Activated CD4-positive, alpha-beta T cell treated with anti-CD3 and anti-CD28 coated beads, Interleukin-2, amount 10 ng/mL, durations not matched to agents 24 days and 14 days (primary cell): ENCODE data around the gene FAM163B. TPM values are rescaled to one million over a fixed set of nuclear protein-coding genes. Genes with fewer than 3 reads are reported as not detected.

Experiments
- DNase-seq: peaks from one replicate; pipeline ENCODE4 v3.0.0; 2022
- H3K27ac Mint-ChIP-seq: one replicate; pipeline ENCODE4 v1.8.0; 2022; ENCODE audit warnings: mild to moderate bottlenecking, mixed read lengths
- H3K27me3 Mint-ChIP-seq: one replicate; pipeline ENCODE4 v1.8.0; 2022; ENCODE audit warnings: mixed read lengths
- H3K36me3 Mint-ChIP-seq: one replicate; pipeline ENCODE4 v1.8.0; 2022; ENCODE audit warnings: low read depth, mild to moderate bottlenecking, mixed read lengths
- H3K4me1 Mint-ChIP-seq: one replicate; pipeline ENCODE4 v1.8.0; 2021; ENCODE audit warnings: mixed read lengths
- H3K4me3 Mint-ChIP-seq: one replicate; pipeline ENCODE4 v1.8.0; 2022; ENCODE audit warnings: mild to moderate bottlenecking, moderate library complexity, mixed read lengths
- H3K9me3 Mint-ChIP-seq: one replicate; pipeline ENCODE4 v1.8.0; 2021; ENCODE audit warnings: mixed read lengths
- intact Hi-C: fragments of 100-400 bp; cut with micrococcal nuclease; formaldehyde crosslinking; loops from one replicate; pipeline ENCODE4 v1.15.1; 2023
- total RNA-seq: library from RNA; stranded (reverse); gene quantifications from 2 replicates; pipeline ENCODE4 v1.2.3, GENCODE V29; 2022

The FAM163B gene
- total RNA-seq, 1 donor from 2014 or later = not detected

DNA sequence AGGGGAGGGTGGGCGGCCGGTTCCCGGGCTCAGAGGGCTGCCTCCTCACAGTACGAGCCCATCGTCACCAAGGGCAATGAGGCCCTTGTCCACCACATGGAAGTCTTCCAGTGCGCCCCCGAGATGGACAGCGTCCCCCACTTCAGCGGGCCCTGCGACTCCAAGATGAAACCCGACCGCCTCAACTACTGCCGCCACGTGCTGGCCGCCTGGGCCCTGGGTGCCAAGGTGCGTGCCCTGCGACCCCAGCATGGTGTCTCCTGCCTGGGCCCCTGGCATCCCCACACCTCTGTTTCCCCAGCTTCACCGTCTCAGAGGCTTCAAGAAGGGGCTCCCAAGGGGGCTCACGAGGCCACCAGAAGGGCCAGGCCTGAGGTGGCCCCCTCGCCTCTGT, 34.2 kb upstream of the FAM163B start:
- Mint-ChIP-seq H3K27me3 (no peaks in the 10 kb centered on the region), H3K36me3 (no peaks in the 10 kb centered on the region), H3K4me1 (no peaks in the 10 kb centered on the region), H3K4me3 (no peak overlapping the region), H3K27ac (no peak overlapping the region), H3K9me3 (no peaks in the 10 kb centered on the region)
- intact Hi-C loops = no loop called here
- no peak for DNase-seq

- Mint-ChIP-seq H3K27me3 (no peaks in the 10 kb centered on the region), H3K36me3 (no peaks in the 10 kb centered on the region), H3K9me3 (no peaks in the 10 kb centered on the region), H3K4me1 (no peaks in the 10 kb centered on the region), H3K27ac (no peak overlapping the region), H3K4me3 (no peak overlapping the region)
- no peak for DNase-seq
- intact Hi-C loops = no loop called here
Measured at GRCh38 chr9:133642708-133643361, 33.6 kb upstream of the FAM163B start.

GRCh38 chr9:133641861-133642595, 32.8 kb upstream of the FAM163B start:
- H3K36me3 Mint-ChIP-seq = no peaks in the 10 kb centered on the region
- no peak overlapping the region for H3K4me3 Mint-ChIP-seq
- H3K4me1 Mint-ChIP-seq = no peaks in the 10 kb centered on the region
- H3K27me3 Mint-ChIP-seq = no peaks in the 10 kb centered on the region
- no peaks in the 10 kb centered on the region for H3K9me3 Mint-ChIP-seq
- no peak overlapping the region for H3K27ac Mint-ChIP-seq
- intact Hi-C loops = no loop called here
- no peak for DNase-seq

DNA sequence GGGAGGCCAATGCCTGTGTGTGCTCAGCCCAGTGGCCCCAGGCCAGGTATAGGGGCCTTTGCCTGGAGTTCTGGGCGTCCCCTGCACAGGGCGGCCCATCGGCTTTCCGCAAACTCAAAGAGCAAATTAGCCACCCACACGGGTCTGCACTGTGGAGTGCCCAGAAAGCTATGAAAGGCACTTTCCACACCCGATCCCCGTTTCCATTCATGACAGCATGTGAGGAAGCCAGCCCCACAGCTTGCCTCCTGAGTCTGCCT, 32.1 kb upstream of the FAM163B start:
- H3K9me3 Mint-ChIP-seq = no peaks in the 10 kb centered on the region
- no peaks in the 10 kb centered on the region for H3K36me3 Mint-ChIP-seq
- intact Hi-C loops = no loop called here
- H3K27ac Mint-ChIP-seq = no peak overlapping the region
- no peak overlapping the region for H3K4me3 Mint-ChIP-seq
- no peaks in the 10 kb centered on the region for H3K27me3 Mint-ChIP-seq
- DNase-seq = no peak
- no peaks in the 10 kb centered on the region for H3K4me1 Mint-ChIP-seq

DNA sequence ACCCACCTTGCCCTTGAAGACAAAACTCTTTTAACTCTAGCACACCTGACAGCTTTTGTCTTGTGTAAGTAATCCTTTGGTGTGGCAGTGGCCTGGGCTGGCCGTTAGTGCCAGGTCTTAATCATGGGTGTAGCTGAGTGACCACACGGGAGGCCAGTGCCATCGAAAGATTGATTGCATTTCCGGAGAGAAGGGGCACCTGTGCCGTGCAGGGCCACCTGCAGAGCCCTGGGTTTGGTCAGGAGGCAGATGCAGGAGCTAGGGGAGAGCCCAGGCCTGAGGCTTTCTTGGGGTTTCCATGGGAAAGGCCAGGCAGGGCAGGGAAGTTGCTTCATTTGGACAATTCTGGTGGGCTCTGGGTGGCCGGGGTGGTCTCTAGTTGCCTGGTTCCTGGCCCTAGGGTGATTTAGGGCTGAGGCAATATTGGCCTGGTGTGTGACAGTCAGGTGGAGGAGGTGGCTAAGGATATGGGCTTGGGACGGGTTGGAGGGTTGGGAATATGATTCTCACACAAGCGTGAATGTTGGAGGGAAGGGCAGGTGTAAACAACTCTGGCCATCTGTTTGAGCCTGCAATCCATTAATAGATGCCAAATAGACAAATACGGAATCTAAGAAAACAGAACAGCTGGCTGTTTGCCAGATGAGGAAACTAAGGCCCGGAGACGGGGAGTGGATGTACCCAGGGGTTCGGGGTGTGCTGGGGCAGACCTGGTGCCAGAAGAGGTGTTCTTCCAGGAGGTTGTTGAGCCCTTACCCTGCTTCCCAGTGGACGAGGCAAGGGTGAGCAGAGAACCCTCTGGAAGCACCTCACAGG, 31.6 kb upstream of the FAM163B start:
- H3K4me1 Mint-ChIP-seq = no peaks in the 10 kb centered on the region
- no peaks in the 10 kb centered on the region for H3K27me3 Mint-ChIP-seq
- H3K27ac Mint-ChIP-seq = no peak overlapping the region
- no peaks in the 10 kb centered on the region for H3K36me3 Mint-ChIP-seq
- H3K4me3 Mint-ChIP-seq = no peak overlapping the region
- intact Hi-C loops = no loop called here
- DNase-seq = no peak
- no peaks in the 10 kb centered on the region for H3K9me3 Mint-ChIP-seq

DNA sequence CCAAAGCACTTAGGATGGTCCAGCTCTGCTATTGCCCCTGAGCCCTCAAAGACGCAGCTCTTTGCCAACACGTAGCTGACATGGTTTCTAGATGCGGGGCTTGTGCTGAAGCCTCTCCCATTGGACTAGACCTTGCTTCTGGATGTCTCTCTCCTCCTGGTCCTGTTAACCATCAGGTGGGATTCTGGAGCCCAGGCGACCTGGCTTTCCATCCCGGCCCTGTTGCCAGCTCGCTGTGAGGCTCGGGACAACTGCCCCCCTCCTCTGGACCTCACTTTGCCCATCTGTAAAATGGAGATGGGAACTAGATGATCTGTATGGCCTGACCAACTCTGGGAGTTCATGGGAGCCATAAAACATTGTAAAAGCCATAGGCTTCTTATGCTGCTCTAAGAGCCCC, 31.0 kb upstream of the FAM163B start:
- intact Hi-C loops = no loop called here
- Mint-ChIP-seq H3K27me3 (no peaks in the 10 kb centered on the region), H3K9me3 (no peaks in the 10 kb centered on the region), H3K27ac (no peak overlapping the region), H3K4me3 (no peak overlapping the region), H3K36me3 (no peaks in the 10 kb centered on the region), H3K4me1 (no peaks in the 10 kb centered on the region)
- no peak for DNase-seq

DNA sequence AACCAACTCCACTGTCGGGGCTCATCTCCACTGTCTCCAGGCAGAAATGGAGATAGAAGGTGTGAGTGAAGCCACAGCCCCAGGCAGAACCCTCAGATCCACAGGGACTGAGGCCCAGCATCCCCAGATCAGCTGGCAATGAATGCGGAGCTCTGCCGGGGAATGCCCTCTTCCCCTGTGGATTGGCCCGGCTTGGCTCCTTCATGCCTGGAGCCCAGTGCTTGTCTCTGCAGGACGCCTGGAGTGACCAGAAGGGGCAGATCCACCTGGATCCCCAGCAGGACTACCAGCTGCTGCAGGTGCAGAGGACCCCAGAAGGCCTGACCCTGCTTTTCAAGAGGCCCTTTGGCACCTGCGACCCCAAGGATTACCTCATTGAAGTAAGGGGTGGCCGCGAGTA, 30.4 kb upstream of the FAM163B start:
- Mint-ChIP-seq H3K27ac (no peak overlapping the region), H3K36me3 (no peaks in the 10 kb centered on the region), H3K4me1 (no peaks in the 10 kb centered on the region), H3K9me3 (no peaks in the 10 kb centered on the region), H3K4me3 (no peak overlapping the region), H3K27me3 (no peaks in the 10 kb centered on the region)
- intact Hi-C loops = no loop called here
- DNase-seq = no peak

GRCh38 chr9:133638711-133639110, 29.5 kb upstream of the FAM163B start:
- no peak for DNase-seq
- intact Hi-C loops = no loop called here

GRCh38 chr9:133638076-133638475, 28.9 kb upstream of the FAM163B start:
- Mint-ChIP-seq H3K4me1 (no peaks in the 10 kb centered on the region), H3K36me3 (no peaks in the 10 kb centered on the region), H3K9me3 (no peaks in the 10 kb centered on the region), H3K4me3 (no peak overlapping the region), H3K27me3 (no peaks in the 10 kb centered on the region), H3K27ac (no peak overlapping the region)
- DNase-seq = no peak
- intact Hi-C loops = no loop called here

More at GRCh38 chr9:133638711-133639110, 29.5 kb upstream of the FAM163B start:
- Mint-ChIP-seq H3K36me3 (no peaks in the 10 kb centered on the region), H3K27me3 (no peaks in the 10 kb centered on the region), H3K4me1 (no peaks in the 10 kb centered on the region), H3K27ac (no peak overlapping the region), H3K4me3 (no peak overlapping the region), H3K9me3 (no peaks in the 10 kb centered on the region)

DNA sequence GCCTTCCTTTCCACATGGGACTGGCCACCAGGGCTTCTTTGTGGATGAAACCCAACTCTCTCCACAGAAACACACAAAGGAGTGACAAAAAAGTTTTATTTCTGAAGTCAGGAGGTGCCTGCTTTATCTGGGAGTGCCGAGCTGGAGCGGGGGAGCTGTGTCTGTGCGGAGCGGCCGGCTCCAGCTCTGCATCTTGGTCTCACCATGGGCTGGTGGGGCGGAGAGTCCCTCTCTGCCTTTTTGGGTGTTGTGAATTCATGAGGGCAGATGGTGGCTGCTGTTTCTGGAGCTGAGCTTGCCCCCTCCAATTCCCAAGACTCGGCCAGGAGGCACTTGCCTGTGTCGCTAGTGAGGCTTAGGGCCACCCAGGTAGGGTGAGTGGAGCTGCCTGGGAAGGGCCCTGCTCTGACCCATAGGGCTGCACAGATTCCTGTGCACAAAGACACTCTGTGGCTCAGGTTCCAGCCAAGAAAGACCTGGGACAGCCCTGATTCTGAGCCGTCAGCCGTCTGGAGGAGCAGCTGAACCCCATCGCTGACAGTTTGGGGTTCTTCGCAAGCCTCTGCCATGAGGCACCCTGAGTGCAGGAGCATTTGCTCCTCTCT, 28.4 kb upstream of the FAM163B start:
- intact Hi-C loops = no loop called here
- no peak for DNase-seq
- Mint-ChIP-seq H3K4me1 (no peaks in the 10 kb centered on the region), H3K27me3 (no peaks in the 10 kb centered on the region), H3K4me3 (no peak overlapping the region), H3K27ac (no peak overlapping the region), H3K9me3 (no peaks in the 10 kb centered on the region), H3K36me3 (no peaks in the 10 kb centered on the region)

- Mint-ChIP-seq H3K4me1 (no peaks in the 10 kb centered on the region), H3K36me3 (no peaks in the 10 kb centered on the region), H3K4me3 (no peak overlapping the region), H3K9me3 (no peaks in the 10 kb centered on the region), H3K27ac (no peak overlapping the region), H3K27me3 (no peaks in the 10 kb centered on the region)
- DNase-seq = no peak
- intact Hi-C loops = no loop called here
Measured at GRCh38 chr9:133636902-133637301, 27.7 kb upstream of the FAM163B start.

DNA sequence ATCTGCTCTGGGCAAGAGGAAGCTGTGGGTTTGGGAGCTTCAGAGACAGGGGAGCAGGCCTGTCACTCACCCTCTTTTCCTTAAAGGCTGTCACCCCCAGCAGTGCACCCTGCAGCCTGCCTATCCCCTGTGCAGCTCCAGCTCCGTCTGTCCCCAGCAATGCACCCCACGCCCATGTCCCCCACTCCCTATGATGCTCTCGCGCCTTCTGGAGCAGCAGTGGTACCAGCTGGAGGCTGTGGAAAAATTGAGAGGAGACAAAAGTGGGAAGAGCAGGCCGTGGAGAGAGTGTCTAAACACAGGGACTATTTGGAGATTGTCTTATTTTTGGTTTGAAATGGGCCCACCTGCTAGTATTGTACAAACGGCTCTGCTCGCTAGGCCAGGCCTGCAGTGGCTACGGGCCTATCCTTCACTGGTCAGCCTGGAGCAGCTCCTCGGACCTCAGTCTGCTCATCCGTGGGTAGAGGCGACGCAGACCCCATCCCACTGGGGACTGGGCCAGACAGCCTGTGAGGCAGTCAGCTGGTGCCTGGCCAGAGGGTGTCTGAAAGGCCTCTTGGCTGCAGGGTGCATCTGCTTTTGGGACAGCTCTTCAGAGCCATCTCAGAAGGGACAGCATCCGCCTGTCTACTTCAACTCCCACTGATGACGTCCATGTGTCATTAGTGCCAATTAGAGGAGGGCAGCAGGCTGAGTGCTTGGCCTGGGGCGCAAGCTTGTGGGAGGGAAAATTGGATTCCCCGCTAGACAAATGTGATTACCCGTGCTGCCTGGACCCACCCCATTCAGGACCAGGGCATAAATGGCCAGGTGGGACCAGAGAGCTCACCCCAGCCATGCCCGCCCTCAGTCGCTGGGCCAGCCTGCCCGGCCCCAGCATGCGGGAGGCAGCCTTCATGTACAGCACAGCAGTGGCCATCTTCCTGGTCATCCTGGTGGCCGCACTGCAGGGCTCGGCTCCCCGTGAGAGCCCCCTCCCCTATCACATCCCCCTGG, 26.6 kb upstream of the FAM163B start, which contains the start of gene DBH:
Gene DBH, plus strand, starts transcription at position 831 of the 999 bp plus-strand sequence. Its CDS starts 9 bp downstream, at position 840.
- H3K4me3 Mint-ChIP-seq = no peak within 1 kb of the TSS
- no peak within 1 kb of the TSS for H3K27ac Mint-ChIP-seq
- DNase-seq = no peak
- no peaks in the 10 kb centered on the region for H3K36me3 Mint-ChIP-seq
- no peaks in the 10 kb centered on the region for H3K9me3 Mint-ChIP-seq
- intact Hi-C loops = no loop called here
- no peaks in the 10 kb centered on the region for H3K27me3 Mint-ChIP-seq
- H3K4me1 Mint-ChIP-seq = no peaks in the 10 kb centered on the region

DNA sequence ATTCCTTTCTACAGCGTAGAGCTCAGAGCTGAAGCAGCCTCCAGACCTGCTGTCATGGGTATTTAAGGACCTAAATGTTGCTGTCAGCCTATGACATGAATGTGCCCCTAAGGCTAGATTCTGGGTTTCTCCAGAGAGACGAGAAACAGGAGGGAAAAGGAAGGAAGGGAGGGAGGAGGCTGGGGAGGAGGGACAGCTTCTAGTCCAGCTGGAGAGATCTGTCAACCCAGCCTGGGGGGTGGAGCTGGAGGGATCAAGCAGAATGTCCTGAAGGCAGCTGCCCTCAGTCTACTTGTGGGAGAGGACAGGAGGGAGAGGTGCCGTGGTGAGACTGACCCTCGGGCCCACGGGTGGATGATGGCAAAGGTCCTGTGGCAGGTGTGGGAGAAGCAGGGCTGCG, 25.9 kb upstream of the FAM163B start:
- no peak overlapping the region for H3K27ac Mint-ChIP-seq
- no peaks in the 10 kb centered on the region for H3K9me3 Mint-ChIP-seq
- no peaks in the 10 kb centered on the region for H3K4me1 Mint-ChIP-seq

More for the DNA sequence above, 25.9 kb upstream of the FAM163B start:
- Mint-ChIP-seq H3K27me3 (no peaks in the 10 kb centered on the region), H3K36me3 (no peaks in the 10 kb centered on the region), H3K4me3 (no peak overlapping the region)
- no peak for DNase-seq
- intact Hi-C loops = no loop called here
